Stomach (tissue), 9 donors: Measurements from ENCODE around the gene TMPRSS11E. TPM values are rescaled to one million over a fixed set of nuclear protein-coding genes. Genes with fewer than 3 reads are reported as not detected.
"Not testable (repeated sequence)": the region's sequence is repeated elsewhere in the genome, so short reads cannot be mapped to it uniquely, and the experiment has no call there.

ENCODE experiments used
- DNase-seq, 2 donors: peaks; one replicate each; pipeline versions ENCODE4 v3.0.0 to v3.0.0-alpha.2; 2013 to 2019
- H3K27ac ChIP-seq, 5 donors: fragments of 200-600 bp in 4 of 5; sonication (generic) in 4 of 5; one replicate each; pipeline ENCODE4 v1.5.1; 2013 to 2019; ENCODE audit warnings: mild to moderate bottlenecking in 1 of 5, moderate library complexity in 1 of 5
- H3K27me3 ChIP-seq, 3 donors: fragments of 200-600 bp; sonication (generic); one replicate each; pipeline ENCODE4 v1.5.1; 2017 to 2019; ENCODE audit warnings: mixed run types in 1 of 3
- H3K36me3 ChIP-seq, 4 donors: fragments of 200-600 bp; sonication (generic); 1 replicate in 3 of 4; 2 replicates in 1 of 4; pipeline ENCODE4 v1.5.1; 2016 to 2019
- H3K4me1 ChIP-seq, 4 donors: fragments of 200-600 bp; sonication (generic); one replicate each; pipeline ENCODE4 v1.5.1; 2016 to 2019
- H3K4me3 ChIP-seq, 4 donors: fragments of 200-600 bp; sonication (generic) in 3 of 4; one replicate each; pipeline ENCODE4 v1.5.1; 2016 to 2019; ENCODE audit warnings: mild to moderate bottlenecking in 1 of 4
- H3K9me3 ChIP-seq, 4 donors: fragments of 200-600 bp; sonication (generic); one replicate each; pipeline ENCODE4 v1.5.1; 2016 to 2019
- CTCF ChIP-seq, 7 experiments: fragments of 450-650 bp in 4 of 7; fragments of 200-600 bp in 3 of 7; sonication (generic) in 3 of 7; IDR thresholded peaks; one replicate each; pipeline ENCODE4 v1.5.1; 2016 to 2019; ENCODE audit warnings: antibody characterized with exemption in 7 of 7, control low read depth in 2 of 7, mild to moderate bottlenecking in 1 of 7
- EP300 ChIP-seq: sonication (generic); formaldehyde crosslinking; IDR thresholded peaks from one replicate; pipeline ENCODE4 v1.6.1; 2017; ENCODE audit warnings: antibody characterized with exemption
- POLR2A ChIP-seq, 4 donors: fragments of 450-650 bp; IDR thresholded peaks; one replicate each; pipeline ENCODE4 v1.6.1; 2016; ENCODE audit warnings: antibody characterized with exemption in 4 of 4, control low read depth in 2 of 4, mild to moderate bottlenecking in 1 of 4, moderate library complexity in 1 of 4
- POLR2AphosphoS5 ChIP-seq, 3 donors: sonication (generic); formaldehyde crosslinking; IDR thresholded peaks; one replicate each; pipeline ENCODE4 v1.6.1; 2016; ENCODE audit warnings: antibody characterized with exemption in 3 of 3
- WGBS, 5 donors: extraction: QIAGEN DNeasy Blood & Tissue Kit in 3 of 5; methylation state at CpG; one replicate each; pipeline versions ENCODE4 v1.1.5 to v1.1.7; 2013 to 2018; 5-methylcytosine and 5-hydroxymethylcytosine counted together
- intact Hi-C: fragments of 100-400 bp; cut with DNase I; formaldehyde crosslinking; loops from one replicate; pipeline ENCODE4 v1.15.1; 2023; ENCODE audit warnings: low total_unique reads
- polyA plus RNA-seq, 3 donors: library from polyadenylated mRNA; stranded (reverse); fragments of 200-250 nt; gene quantifications; one replicate each; pipeline ENCODE4 v1.2.3, GENCODE V29; 2013
- total RNA-seq, 5 donors: library from RNA; depleted of rRNA; stranded (reverse); fragments of >200 nt; gene quantifications; one replicate each; pipeline versions ENCODE4 v1.1.0 to v1.2.3, GENCODE V29; 2014 to 2016
- donor health status: healthy with polysubstance abuse.
- donor health status: Bipolar disorder and iron deficiency.
- donor health status: healthy.

The TMPRSS11E gene
- total and polyA plus RNA-seq, 8 donors: 0.31 to 49.9 (median 0.37) TPM; not detected in 5

- intact Hi-C loops: loop anchor here (10.0 kb wide), 1 partner anchor 676 kb away; no protein-coding TSS in a partner anchor
Observed at GRCh38 chr4:68498413-68499007, 51.2 kb downstream of the TMPRSS11E start.

GRCh38 chr4:68499021-68499420 lies 51.8 kb downstream of the TMPRSS11E start:
- Histone ChIP-seq H3K4me3 (no peak overlapping the region), H3K4me1 (peaks cover 0 to 7% (median 0%) of the 10 kb centered on the region in 4 donors), H3K27ac (no peak overlapping the region), H3K27me3 (no peaks in the 10 kb centered on the region), H3K36me3 (no peaks in the 10 kb centered on the region), H3K9me3 (no peaks in the 10 kb centered on the region)
- TF ChIP-seq POLR2AphosphoS5 (IDR thresholded peaks at IDR 0.05) (no peak), POLR2A (IDR thresholded peaks at IDR 0.05) (no peak), EP300 (no peak), CTCF (IDR thresholded peaks at IDR 0.05) (no peak)
- no peak for DNase-seq
- 28 to 39% (median 36%) methylated on average over 4 of the region's 4 CpGs for WGBS, 5 donors
- intact Hi-C loops: loop anchor here (10.0 kb wide), 1 partner anchor 676 kb away; no protein-coding TSS in a partner anchor

More at GRCh38 chr4:68498413-68499007, 51.2 kb downstream of the TMPRSS11E start:
- no peaks in the 10 kb centered on the region for H3K36me3 ChIP-seq
- TF ChIP-seq EP300 (no peak), POLR2AphosphoS5 (IDR thresholded peaks at IDR 0.05) (no peak), POLR2A (IDR thresholded peaks at IDR 0.05) (no peak), CTCF (IDR thresholded peaks at IDR 0.05) (peak in 5 of 7 experiments; percentile 50 to 73 (median 59))
- H3K27me3 ChIP-seq: no peaks in the 10 kb centered on the region
- H3K4me1 ChIP-seq: peaks cover 0 to 7% (median 0%) of the 10 kb centered on the region in 4 donors
- peak; percentile 70 to 91 for DNase-seq
- no peaks in the 10 kb centered on the region for H3K9me3 ChIP-seq
- H3K4me3 ChIP-seq: no peak overlapping the region
- 8 to 14% (median 11%) methylated on average over 5 of the region's 5 CpGs for WGBS, 5 donors
- no peak overlapping the region for H3K27ac ChIP-seq

- H3K36me3 ChIP-seq, H3K4me1 ChIP-seq, H3K4me3 ChIP-seq, DNase-seq, H3K27ac ChIP-seq, H3K27me3 ChIP-seq: not testable (repeated sequence)
- WGBS, 5 donors: 67 to 97% (median 82%) methylated on average over 3 to 4 of the region's 4 CpGs
- peaks cover 0 to 10% (median 9%) of the 10 kb centered on the region in 4 donors for H3K9me3 ChIP-seq
- intact Hi-C loops: loop anchor here (10.0 kb wide), 1 partner anchor 131 kb away; no protein-coding TSS in a partner anchor
Observed at GRCh38 chr4:68503462-68503861, 56.2 kb downstream of the TMPRSS11E start.

GRCh38 chr4:68504836-68505235 lies 57.6 kb downstream of the TMPRSS11E start:
- not testable (repeated sequence) for H3K4me1 ChIP-seq, H3K4me3 ChIP-seq, H3K36me3 ChIP-seq, H3K27ac ChIP-seq, H3K27me3 ChIP-seq, DNase-seq
- intact Hi-C loops: loop anchor here (10.0 kb wide), 1 partner anchor 130 kb away; no protein-coding TSS in a partner anchor
- H3K9me3 ChIP-seq: peaks cover 0 to 10% (median 9%) of the 10 kb centered on the region in 4 donors
- WGBS, 5 donors: 89 to 98% (median 95%) methylated on average over 3 to 4 of the region's 4 CpGs

GRCh38 chr4:68505452-68505851 lies 58.2 kb downstream of the TMPRSS11E start:
- not testable (repeated sequence) for H3K4me3 ChIP-seq, H3K27ac ChIP-seq, H3K4me1 ChIP-seq, DNase-seq, H3K27me3 ChIP-seq, H3K36me3 ChIP-seq
- WGBS, 5 donors: 79 to 100% (median 97%) methylated on average over 1 of the region's 1 CpG
- intact Hi-C loops: loop anchor here (10.0 kb wide), 1 partner anchor 129 kb away; no protein-coding TSS in a partner anchor
- H3K9me3 ChIP-seq: peaks cover 0 to 10% (median 9%) of the 10 kb centered on the region in 4 donors

GRCh38 chr4:68518889-68519288 lies 71.6 kb downstream of the TMPRSS11E start:
- Histone ChIP-seq H3K4me1 (no peaks in the 10 kb centered on the region), H3K27me3 (no peaks in the 10 kb centered on the region), H3K9me3 (no peaks in the 10 kb centered on the region), H3K4me3 (no peak overlapping the region), H3K27ac (no peak overlapping the region), H3K36me3 (no peaks in the 10 kb centered on the region)
- DNase-seq: no peak
- intact Hi-C loops: no loop called here
- WGBS, 5 donors: 56 to 77% (median 67%) methylated on average over 1 of the region's 1 CpG; no CpG with 5 or more reads in 2 of the 5 donors
- TF ChIP-seq POLR2AphosphoS5 (IDR thresholded peaks at IDR 0.05) (no peak), CTCF (IDR thresholded peaks at IDR 0.05) (no peak), EP300 (no peak), POLR2A (IDR thresholded peaks at IDR 0.05) (no peak)
